HEK293T (cell line): ENCODE measurements around the gene PPM1L.

Experiments used
- ARNT ChIP-seq: fragments of 450-650 bp; IDR thresholded peaks from 2 replicates; pipeline ENCODE4 v1.6.1; 2017; ENCODE audit warnings: mild to moderate bottlenecking
- BHLHE40 ChIP-seq: fragments of 450-650 bp; IDR thresholded peaks from 2 replicates; pipeline ENCODE4 v1.6.1; 2016; ENCODE audit warnings: mild to moderate bottlenecking, moderate library complexity, borderline replicate concordance
- ELF4 ChIP-seq: fragments of 450-650 bp; IDR thresholded peaks from 2 replicates; pipeline ENCODE4 v1.6.1; 2017; ENCODE audit warnings: antibody characterized with exemption
- FOXA1 ChIP-seq: fragments of 450-650 bp; IDR thresholded peaks from 2 replicates; pipeline ENCODE4 v1.6.1; 2016; ENCODE audit warnings: mild to moderate bottlenecking
- FOXK2 ChIP-seq: fragments of 450-650 bp; IDR thresholded peaks from 2 replicates; pipeline ENCODE4 v1.6.1; 2016; ENCODE audit warnings: mild to moderate bottlenecking
- FOXM1 ChIP-seq: fragments of 450-650 bp; IDR thresholded peaks from 2 replicates; pipeline ENCODE4 v1.6.1; 2017; ENCODE audit warnings: mild to moderate bottlenecking, borderline replicate concordance
- HDGF ChIP-seq: fragments of 450-650 bp; IDR thresholded peaks from 2 replicates; pipeline ENCODE4 v1.6.1; 2017; ENCODE audit warnings: antibody characterized with exemption, borderline replicate concordance
- NFRKB ChIP-seq: fragments of 450-650 bp; IDR thresholded peaks from 2 replicates; pipeline ENCODE4 v1.6.1; 2016; ENCODE audit warnings: mild to moderate bottlenecking, moderate library complexity
- SP1 ChIP-seq: fragments of 450-650 bp; IDR thresholded peaks from 2 replicates; pipeline ENCODE4 v1.6.1; 2017
- SUZ12 ChIP-seq: fragments of 450-650 bp; IDR thresholded peaks from 2 replicates; pipeline ENCODE4 v1.6.1; 2016; ENCODE audit warnings: mild to moderate bottlenecking
- TARDBP ChIP-seq: fragments of 450-650 bp; IDR thresholded peaks from 2 replicates; pipeline ENCODE4 v1.6.1; 2016
- ZNF384 ChIP-seq: fragments of 450-650 bp; IDR thresholded peaks from 2 replicates; pipeline ENCODE4 v1.6.1; 2016
- TF ChIP-seq, protein P1 (sequence below): fragments of 450-650 bp; IDR thresholded peaks from 2 replicates; pipeline ENCODE4 v1.6.1; 2016

DNA sequence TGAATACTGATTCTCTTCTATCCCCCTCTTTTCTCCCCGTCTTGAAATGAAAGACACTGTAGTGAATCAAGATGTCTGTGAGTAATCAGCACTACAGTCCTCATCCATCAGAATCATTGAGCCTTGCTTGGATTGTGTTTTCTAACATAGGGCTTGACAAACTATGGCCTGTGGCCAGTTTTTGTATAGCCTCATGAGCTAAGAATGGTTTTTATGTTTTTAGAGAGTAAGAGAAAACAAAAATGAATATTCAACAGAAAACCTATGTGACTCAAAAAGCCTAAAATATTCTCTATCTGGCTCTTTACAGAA, 55.2 kb downstream of the PPM1L start:
- TF ChIP-seq, protein P1, sequence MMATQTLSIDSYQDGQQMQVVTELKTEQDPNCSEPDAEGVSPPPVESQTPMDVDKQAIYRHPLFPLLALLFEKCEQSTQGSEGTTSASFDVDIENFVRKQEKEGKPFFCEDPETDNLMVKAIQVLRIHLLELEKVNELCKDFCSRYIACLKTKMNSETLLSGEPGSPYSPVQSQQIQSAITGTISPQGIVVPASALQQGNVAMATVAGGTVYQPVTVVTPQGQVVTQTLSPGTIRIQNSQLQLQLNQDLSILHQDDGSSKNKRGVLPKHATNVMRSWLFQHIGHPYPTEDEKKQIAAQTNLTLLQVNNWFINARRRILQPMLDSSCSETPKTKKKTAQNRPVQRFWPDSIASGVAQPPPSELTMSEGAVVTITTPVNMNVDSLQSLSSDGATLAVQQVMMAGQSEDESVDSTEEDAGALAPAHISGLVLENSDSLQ = no peak
- TF ChIP-seq SP1 (no peak), SUZ12 (no peak), FOXM1 (no peak), NFRKB (no peak), BHLHE40 (no peak), ZNF384 (no peak), TARDBP (no peak), HDGF (no peak), FOXK2 (no peak), ARNT (no peak), ELF4 (no peak), FOXA1 (no peak)
